HG03378 (cell line): ENCODE measurements around the gene SLAMF1.
A peak's percentile ranks its signal among the peaks of the same experiment; 100 is the strongest.
"Not testable (repeated sequence)": the region's sequence is repeated elsewhere in the genome, so short reads cannot be mapped to it uniquely, and the experiment has no call there.

Experiments
- ATAC-seq: cut with Tn5 transposase; IDR thresholded peaks from one replicate; pipeline ENCODE4 v1.9.1; 2021; ENCODE audit warnings: mild to moderate bottlenecking, moderate library complexity; ENCODE audit not compliant: unreplicated experiment

Gene SLAMF1

GRCh38 chr1:160646711-160647328 is at the start of gene SLAMF1:
TSS of gene SLAMF1 (minus strand) at chr1:160647044. CDS start at chr1:160646945, 99 bp downstream.
- ATAC-seq: peak; percentile 46

DNA sequence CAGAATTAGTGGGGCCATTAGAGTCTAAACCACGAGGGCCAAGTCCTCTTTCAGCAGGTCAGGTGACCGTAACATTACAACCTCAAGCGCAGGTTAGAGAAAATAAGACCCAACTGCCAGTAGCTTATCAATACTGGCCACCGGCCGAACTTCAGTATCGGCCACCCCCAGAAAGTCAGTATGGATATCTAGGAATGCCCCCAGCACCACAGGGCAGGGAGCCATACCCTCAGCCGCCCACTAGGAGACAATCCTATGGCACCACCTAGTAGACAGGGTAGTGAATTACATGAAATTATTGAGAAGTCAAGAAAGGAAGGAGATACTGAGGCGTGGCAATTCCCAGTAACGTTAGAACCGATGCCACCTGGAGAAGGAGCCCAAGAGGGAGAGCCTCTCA is 45.5 kb upstream of the SLAMF1 start:
- ATAC-seq: not testable (repeated sequence)

- ATAC-seq: peak; percentile 45
Observed at GRCh38 chr1:160685266-160685665, 38.4 kb upstream of the SLAMF1 start.

DNA sequence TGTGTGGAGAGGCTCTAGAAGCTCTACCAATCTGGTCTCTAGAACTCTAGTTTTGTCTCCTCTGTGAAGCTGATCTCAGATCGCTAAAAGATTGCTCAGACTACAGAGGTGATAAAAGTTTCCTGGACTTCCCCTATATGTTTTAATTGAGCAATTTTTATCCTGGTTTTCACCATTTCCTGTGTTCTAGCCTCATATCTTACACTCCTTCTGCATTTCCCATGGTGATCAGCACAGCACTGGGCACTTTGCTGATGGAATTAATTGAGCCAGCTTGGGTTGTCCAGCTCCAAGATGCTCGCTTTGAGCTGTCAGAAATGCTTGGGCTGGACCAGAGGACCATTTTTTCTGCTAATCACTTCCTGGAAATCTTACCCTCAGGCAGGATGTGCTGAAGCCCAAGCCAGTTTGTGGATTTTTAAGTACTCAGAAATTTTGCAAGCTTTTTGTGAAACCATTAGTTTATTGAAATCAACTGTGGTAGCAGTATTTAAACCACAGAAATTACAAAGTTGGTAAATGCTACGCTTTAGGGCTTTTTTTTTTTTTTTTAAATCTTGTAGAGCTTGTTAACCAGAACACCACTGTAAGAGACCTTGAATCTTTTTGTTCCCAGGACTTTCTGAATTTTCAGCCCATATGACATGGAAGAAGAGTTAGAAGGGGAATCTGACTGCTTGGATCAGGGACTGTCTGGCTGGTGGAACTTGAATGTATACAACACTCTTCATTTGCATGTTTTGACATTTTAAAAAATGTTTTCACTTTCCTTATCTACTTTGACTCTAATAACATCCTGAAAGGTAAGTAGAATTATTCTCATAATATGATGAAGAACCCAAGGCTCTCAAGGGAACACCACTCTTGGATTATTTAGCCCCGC is 36.4 kb upstream of the SLAMF1 start:
- ATAC-seq: no peak

- ATAC-seq: no peak
Observed at GRCh38 chr1:160681891-160682140, 35.0 kb upstream of the SLAMF1 start.

DNA sequence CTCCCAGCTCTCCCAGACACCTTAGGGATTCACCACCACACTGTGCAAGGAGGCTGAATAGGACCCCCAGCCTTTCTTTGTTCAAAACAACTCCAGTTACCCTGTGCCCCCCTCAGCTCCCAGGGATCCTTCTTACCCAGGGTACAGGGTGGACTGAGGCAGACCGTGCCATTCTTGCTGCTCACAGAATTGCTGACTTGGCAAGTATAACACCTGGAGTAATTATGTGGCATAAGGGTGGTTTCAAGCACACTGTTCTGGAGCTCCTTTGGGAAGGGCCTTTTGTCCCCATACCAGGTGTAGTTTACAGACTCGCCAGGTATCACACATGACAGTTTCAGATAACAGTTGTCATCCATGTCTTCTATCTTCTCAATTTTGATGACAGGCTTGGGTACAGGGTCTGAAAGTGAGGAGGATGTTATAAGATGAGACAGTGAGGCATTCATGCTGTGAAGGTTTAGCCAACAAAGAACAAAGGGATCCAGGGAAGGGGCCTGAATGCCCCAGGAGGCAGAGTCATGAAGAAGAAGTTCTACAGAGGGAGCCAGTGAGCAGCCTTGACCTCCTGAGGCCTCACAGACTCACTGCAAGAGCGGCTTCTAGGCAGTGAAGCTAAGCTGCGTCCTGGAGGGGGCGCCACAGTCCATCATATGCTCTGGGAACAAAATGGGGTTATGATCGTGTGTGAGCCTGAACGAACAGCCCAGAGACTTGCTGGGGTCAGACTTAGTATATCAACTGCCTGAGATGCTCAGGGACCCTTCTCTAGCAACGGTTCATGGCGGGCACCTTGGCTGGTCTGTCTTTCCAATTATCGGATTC is 34.4 kb upstream of the SLAMF1 start:
- ATAC-seq: peak; percentile 34

DNA sequence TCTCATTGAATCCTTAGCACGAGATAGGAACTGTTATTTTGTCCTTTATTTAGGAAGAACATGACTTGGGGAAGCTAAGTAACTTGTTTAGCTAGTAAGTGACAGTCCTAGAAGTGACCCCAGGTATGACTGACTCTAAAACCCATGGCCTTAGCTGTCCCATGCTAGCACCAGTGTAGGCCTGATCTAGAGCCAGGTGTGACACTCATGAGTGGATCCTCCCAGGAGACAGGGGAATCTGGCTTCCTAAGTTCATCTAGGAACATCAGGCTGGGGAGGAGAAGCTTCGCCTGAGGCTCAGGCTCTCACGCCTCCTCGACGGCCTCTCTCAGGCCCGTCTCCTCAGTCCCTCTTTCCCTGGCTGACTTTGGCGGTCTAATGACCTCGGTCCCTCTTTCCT is 33.6 kb upstream of the SLAMF1 start:
- no peak for ATAC-seq

- ATAC-seq: no peak
Observed at GRCh38 chr1:160679893-160680292, 33.0 kb upstream of the SLAMF1 start.

- no peak for ATAC-seq
Observed at GRCh38 chr1:160676869-160677597, 30.2 kb upstream of the SLAMF1 start.

- ATAC-seq: peak; percentile 53
Observed at GRCh38 chr1:160675641-160676410, 29.0 kb upstream of the SLAMF1 start.

- ATAC-seq: no peak
Observed at GRCh38 chr1:160674415-160674814, 27.6 kb upstream of the SLAMF1 start.

DNA sequence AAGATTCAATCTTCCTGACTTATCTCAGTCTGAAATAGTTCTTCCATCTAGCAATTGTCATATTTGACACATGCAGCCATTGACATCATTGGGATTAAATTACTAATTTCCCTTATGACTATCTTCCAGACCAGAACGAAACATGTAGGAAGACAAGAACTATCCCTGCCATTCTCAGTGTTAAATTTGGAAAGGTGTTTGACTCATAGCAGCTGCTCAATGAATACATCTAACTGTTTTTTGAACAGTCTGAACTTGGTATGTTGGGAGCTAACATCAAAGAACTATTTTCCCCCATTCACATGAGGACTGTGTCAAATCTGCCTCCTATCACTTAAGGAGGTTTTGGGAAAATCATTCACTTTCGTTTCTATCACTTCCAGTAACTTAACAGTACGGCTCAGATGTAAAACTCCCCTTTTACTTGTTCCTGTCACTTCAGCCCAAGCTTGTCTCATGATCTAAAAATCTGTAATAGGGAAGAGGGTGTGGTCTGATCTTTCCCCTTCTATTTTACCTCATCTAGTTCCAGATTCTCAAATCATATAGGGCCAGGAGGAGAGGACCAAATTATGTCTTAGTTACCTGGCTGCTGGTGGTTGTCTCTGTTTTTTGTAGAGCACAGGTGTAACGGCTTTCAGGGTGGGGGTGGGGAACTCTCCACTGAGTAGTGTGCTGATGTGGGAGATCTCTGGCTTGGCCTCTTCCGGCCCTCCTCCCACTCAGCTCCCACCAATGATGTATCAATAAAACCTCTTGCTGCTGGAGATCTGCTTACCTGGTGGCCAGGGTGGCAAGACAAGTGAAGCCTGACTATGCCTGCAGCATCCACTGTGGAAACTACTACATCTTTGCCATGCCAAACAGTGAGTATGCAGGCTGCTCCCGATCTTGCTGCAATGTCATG is 26.2 kb upstream of the SLAMF1 start:
- ATAC-seq: no peak

- no peak for ATAC-seq
Observed at GRCh38 chr1:160671603-160672517, 25.0 kb upstream of the SLAMF1 start.

- no peak for ATAC-seq
Observed at GRCh38 chr1:160670701-160671100, 23.9 kb upstream of the SLAMF1 start.

DNA sequence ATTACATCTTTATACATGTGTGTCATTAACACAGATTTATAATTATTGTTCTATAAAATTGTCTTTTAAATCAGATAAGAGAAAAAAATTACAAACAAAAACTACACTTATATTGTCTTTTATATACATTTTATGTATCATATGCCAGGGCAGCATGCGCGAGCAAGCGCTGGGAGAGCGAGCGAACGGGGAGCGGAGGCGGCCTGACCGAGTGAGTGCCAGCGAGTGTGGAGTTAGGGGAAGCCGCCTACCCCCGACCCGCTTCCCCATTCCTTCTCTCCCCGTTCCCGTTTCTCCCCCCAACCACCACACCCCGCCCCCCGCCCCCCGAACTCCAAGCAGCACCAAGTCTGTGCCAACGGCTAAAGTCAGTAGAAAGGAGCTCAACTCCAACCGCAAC is 23.0 kb upstream of the SLAMF1 start:
- no peak for ATAC-seq

DNA sequence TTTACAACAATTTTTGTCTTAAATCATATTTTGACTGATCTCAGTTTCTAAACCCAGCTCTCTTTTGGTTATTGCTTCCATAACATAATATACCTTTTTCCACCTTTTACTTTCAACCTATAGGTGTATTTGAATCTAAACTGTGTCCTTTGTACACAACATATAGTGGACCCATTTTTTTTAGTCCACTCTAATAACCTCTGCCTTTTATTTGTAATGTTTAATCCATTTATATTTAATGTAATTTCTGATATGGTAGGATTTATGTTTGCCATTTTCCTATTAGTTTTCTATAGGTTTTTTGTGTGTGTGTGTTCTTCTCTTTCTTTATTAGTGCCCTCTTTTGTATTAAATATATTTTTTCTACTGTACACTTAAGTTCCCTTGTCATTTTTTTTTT is 22.4 kb upstream of the SLAMF1 start:
- no peak for ATAC-seq

DNA sequence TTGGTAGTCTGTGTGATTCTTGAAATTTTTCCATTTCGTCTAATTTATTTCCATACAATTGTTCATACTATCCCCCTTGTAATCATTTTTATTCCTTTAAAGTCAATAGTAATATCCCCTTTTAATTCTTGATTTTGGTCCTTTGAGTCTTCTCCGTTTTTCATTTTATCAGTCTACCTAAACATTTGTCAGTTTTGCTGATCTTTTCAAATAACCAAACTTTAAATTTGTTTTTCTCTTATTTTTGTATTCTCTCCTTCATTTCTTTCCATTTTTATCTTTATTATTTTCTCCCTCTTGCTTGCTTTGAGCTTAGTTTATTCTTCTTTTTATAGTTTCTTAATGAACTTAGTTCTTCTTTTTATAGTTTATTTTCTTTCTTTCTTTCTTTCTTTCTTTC is 21.1 kb upstream of the SLAMF1 start:
- no peak for ATAC-seq

- ATAC-seq: no peak
Observed at GRCh38 chr1:160666079-160666442, 19.2 kb upstream of the SLAMF1 start.
